NCI-H1694 (cell line): Measurements from ENCODE around the gene BSN.

Experiments used
- DNase-seq: peaks from one replicate; lab custom pipeline; 2025; lab: John Stamatoyannopoulos, UW

Gene BSN

GRCh38 chr3:49628249-49628648 is 74.0 kb downstream of the BSN start:
- no peak for DNase-seq

DNA sequence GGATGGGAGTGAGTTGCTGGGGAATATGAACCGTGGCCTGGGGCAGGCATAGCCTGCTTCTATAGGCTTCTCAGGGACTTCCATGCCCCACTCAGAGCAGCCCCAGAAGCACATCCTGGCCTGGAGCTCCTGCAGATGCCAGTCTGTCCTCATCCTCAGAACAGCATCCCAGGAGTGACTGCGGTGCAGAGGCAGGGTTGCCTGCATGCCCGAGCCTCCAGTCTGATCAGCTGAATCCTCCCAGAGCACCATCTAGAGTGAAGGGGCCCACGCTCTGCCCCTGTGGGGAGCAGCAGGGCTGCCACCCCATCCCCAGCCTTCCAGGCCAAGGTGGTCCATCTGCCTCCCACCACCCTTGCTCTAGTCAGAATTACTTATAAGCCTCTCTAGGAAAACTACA is 75.2 kb downstream of the BSN start:
- no peak for DNase-seq

DNA sequence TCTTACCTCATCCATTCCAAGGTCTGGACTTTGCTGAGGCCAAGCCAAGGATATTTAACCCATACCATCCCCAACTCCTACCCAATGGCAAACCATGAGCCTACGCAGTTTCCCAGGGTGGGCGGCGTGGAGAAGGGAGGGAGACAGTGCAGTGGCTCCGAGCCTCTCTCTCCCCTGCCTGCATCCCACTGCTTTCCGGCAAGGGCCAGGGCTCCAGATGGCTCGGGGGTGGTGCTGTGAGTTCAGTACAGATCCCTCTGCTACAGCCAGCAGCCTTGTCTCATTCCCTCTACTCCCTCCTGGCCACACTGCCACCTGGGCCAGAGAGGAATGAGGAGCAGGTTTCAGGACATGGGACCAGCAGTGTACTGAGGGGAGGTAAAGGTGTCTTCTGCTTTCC is 75.6 kb downstream of the BSN start:
- no peak for DNase-seq

DNA sequence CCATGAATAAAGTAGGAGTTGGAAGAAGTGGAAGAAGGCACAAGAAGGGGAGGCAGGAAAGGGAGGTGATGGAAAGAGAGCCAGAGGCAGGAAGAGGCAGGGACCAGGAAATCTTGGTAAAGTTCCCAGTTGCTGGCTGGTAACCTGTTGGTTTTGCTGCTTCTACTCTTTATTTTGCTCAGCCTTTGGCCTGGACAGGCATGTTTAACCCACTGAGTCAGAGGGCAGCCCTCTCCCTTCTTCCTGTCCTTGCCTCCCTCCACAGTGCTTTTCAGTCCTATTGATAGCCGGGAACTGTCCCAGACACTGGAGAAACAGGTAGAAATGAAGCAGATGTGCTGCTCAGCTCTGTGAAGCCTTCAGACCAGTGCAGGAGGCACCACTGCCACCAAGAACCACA is 76.5 kb downstream of the BSN start:
- no peak for DNase-seq

DNA sequence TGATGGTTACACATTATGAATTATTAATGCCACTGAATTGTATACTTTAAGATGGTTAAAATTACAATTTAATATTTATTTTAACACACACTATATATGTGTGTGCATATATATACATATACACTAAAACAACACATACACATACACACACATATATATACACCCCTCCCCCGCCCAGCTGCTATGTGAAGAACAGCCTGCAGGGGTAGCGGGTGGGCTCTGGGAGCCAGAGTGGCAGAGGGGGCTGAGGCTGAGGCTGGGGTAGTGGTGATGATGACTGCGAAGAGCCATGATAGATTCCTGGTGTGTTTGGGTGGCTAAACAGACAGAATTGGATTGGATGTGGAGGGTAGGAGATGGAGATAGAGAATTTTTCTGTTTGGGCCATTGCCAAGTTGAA is 80.5 kb downstream of the BSN start:
- DNase-seq: no peak

DNA sequence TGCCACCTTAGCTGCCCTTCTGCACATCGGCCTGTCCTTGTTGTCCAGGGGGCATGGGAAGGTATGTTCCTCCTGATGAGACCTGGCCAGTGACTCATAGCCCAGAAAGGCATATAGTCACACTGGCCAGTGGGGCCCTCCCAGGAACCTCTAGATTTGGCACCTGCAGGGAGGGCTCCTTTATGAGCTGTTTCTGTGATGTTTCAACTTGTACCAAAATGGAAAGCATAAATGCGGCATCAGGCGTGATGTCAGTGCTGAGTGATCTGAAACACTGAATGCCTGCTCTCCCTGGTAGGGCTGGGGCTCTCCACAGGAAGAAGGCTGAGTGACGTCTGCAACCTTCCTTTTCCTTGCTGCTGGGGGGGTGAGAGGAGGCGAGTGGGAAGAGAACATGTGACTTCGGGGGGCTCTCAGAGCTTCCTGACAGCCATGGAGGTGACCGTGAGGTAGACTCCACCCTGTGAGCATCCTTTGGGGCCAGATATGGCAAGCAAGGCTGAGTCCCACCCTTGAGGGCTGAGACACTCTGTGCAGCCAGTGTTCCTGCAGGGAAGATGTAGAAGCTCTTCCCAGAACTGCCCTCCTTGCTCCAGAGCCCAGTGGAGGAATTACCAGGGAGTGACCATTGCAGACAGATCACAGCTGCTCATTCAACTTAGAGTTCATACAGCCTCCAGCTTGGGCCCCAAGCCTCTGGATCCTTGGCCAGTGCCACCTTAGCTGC is 82.8 kb downstream of the BSN start:
- no peak for DNase-seq

DNA sequence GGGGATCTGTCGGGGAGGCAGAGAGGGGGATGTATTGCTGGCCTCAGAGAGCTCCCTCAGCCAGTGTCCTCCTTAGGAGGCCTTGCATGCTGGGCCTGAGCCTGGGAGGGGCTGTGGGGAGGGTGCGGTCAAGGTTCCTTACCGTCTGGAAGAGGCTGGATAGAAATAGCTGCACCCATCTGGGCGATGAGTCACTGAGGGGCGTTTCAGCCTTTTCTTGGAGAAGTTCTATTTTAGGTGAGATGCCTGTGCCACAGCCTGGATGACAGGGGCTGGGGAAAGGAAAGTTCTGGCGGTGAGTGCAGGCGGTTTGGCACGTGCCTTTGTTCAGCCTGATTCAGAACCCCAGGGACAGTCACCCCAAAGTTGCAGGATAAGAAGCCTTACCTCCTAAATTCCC is 84.2 kb downstream of the BSN start:
- no peak for DNase-seq

GRCh38 chr3:49639551-49639950 is 85.3 kb downstream of the BSN start:
- no peak for DNase-seq

DNA sequence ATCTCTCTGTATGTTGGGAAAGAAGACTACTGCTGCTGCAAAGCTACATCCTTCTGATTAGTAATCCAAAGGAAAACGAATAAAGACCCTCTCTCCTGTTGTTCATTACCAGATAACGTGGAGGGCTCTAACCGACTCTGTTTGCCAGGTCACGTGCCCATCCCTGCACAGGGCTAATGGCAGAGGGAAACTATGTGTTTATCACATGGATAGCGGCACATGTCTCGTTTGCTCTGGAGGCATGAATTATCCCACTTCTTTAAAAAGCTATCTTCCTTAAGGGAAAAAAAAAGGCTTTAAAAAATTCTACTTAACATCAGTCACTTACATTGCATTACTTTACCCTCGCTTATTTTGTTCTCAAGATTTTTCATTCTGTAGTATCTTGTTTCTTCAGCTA is 87.0 kb downstream of the BSN start:
- no peak for DNase-seq

DNA sequence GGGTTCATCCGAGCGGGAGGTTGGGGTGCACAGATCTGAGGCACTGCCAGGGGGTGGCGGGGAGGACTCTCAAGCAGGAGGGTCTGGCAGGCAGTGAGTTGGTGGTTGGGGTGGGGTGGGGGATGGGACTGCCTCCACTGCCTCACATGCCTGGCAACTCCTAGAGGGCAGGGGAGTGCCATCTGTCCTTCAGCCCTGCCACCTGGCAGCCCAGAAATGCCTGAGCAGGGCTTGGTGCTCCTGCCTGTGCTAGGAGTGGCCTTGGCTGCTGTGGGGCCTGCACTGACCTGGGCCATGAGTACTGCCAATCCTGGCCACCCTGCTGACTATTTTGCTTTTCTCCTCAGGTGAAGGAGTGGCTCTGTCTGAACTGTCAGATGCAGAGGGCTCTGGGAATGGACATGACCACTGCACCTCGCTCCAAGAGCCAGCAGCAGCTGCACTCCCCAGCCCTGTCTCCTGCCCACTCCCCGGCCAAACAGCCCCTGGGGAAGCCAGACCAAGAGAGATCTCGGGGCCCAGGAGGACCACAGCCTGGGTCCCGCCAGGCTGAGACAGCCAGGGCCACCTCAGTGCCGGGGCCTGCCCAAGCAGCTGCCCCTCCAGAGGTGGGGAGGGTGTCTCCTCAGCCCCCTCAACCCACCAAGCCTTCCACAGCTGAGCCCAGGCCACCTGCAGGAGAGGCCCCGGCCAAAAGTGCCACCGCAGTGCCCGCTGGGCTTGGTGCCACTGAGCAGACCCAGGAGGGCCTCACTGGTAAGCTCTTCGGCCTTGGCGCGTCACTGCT is 87.8 kb downstream of the BSN start:
- no peak for DNase-seq

DNA sequence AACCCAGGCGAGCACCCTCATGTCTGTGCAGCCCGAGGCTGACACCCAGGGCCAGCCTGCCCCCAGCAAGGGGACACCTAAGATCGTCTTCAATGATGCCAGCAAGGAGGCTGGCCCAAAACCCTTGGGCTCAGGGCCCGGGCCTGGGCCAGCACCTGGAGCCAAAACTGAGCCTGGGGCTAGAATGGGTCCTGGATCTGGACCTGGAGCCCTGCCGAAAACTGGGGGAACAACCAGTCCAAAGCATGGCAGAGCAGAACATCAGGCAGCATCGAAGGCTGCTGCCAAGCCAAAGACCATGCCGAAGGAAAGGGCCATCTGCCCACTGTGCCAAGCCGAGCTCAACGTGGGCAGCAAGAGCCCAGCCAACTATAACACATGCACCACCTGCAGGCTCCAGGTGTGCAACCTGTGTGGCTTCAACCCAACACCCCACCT is 88.5 kb downstream of the BSN start:
- no peak for DNase-seq

- DNase-seq: no peak
Observed at GRCh38 chr3:49644684-49645083, 90.4 kb downstream of the BSN start.

- DNase-seq: no peak
Observed at GRCh38 chr3:49646236-49646635, 92.0 kb downstream of the BSN start.

DNA sequence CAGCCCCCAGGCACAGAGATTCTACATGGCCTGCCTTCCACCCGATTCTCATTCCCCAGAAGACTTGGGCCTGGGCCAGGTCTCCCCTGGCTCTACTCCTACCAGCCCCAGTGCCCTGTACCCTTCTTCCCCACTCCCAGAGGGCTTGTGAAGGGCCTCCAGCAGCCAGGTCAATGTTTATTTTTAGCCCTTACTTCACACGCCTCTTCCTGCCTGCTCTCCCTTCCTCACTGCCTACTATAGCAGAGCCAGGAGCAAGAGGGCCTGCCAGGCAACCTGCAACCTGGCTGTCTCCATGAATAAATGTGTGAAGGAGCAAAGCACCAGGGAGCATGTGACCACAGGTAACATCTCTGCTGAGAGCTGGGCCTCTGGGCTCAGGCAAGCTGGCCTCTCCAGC is 93.5 kb downstream of the BSN start:
- no peak for DNase-seq

GRCh38 chr3:49648354-49649019 is 94.2 kb downstream of the BSN start:
- DNase-seq: no peak

DNA sequence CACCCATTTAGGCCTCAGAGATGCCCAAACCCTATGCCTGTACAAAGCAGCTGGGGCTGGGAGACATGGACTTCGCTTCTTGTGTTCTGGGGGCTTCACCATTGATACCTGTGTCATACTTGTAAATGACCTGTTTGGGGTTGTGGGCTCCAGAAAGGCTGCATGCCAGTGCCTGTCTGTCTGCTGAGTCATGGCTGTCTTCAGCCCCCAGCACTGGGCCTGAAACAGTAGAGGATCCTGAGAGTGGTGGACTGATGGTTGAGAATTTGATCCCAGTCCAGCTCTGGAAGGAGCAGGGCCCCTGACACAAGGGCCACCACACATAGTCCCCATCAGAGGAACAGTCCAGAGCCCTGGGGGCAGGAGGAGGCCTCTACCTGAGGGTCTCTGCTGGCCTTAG is 95.3 kb downstream of the BSN start:
- DNase-seq: no peak

- DNase-seq: no peak
Observed at GRCh38 chr3:49650177-49650576, 95.9 kb downstream of the BSN start.

- no peak for DNase-seq
Observed at GRCh38 chr3:49650637-49651036, 96.4 kb downstream of the BSN start.

DNA sequence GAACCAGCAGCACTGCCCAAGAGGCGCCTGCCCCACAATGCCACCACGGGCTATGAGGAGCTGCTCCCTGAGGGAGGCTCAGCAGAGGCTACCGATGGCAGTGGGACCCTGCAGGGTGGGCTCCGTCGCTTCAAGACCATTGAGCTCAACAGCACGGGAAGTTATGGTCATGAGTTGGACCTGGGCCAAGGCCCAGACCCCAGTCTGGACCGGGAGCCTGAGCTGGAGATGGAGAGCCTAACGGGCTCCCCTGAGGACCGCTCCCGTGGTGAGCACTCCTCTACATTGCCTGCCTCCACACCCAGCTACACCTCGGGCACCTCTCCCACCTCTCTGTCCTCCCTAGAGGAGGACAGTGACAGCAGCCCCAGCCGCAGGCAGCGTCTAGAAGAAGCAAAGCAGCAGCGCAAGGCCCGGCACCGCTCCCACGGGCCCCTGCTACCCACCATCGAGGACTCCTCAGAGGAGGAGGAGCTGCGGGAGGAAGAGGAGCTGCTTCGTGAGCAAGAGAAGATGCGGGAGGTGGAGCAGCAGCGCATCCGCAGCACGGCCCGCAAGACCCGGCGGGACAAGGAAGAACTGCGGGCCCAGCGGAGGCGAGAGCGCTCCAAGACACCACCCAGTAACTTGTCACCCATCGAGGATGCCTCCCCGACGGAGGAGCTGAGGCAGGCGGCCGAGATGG is 98.1 kb downstream of the BSN start:
- no peak for DNase-seq

DNA sequence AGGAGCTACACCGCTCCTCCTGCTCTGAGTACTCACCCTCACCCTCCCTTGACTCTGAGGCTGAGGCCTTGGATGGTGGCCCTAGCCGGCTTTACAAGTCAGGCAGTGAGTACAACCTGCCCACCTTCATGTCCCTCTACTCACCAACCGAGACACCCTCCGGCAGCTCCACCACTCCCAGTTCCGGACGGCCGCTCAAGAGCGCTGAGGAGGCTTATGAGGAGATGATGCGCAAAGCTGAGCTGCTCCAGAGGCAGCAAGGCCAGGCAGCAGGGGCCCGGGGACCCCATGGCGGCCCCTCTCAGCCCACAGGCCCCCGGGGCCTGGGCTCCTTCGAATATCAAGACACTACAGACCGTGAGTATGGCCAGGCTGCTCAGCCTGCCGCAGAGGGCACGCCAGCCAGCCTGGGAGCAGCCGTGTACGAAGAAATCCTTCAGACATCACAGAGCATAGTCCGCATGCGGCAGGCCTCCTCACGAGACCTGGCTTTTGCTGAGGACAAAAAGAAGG is 98.7 kb downstream of the BSN start:
- DNase-seq: no peak

DNA sequence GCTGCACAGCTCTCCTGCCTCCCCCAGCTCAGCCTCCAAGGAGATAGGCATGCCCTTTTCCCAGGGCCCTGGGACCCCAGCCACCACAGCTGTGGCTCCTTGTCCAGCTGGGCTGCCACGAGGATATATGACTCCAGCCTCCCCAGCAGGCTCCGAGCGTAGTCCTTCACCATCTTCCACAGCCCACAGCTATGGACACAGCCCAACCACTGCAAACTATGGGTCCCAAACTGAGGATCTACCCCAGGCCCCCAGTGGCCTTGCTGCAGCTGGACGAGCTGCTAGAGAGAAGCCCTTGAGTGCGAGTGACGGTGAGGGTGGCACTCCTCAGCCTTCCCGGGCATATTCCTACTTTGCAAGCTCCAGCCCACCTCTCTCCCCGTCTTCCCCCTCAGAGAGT is 99.3 kb downstream of the BSN start:
- DNase-seq: no peak

GRCh38 chr3:49654176-49654825 is 100.0 kb downstream of the BSN start:
- DNase-seq: no peak
